ENCODE measurements around the gene SEMA3E.

The SEMA3E gene

DNA sequence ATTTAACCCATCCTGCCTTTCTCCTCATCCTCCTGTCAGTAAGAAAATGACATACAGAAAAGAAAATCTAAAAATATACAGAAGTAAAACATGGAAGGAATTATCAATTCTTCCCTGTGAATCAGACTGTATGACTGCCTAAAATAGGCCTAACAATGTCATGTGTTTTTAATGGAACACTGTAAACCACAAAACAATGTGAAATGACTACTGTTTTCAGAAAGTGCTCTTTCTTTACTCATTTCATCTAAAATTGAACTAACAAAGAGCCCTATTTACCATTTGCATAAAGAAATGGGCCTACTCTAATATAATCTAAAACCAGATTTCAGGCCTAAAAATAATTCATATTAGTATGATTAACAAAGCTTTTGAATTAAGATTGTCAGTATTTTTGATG, 35.7 kb downstream of the SEMA3E start:
- no peak for DNase-seq
- Histone ChIP-seq H3K27ac (ENCODE audit: low read length, poor library complexity, severe bottlenecking) (no peak overlapping the region), H2BK120ac (ENCODE audit: low read depth, low read length) (no peak overlapping the region), H3K18ac (ENCODE audit: low read depth in 1 of 2, low read length in 2 of 2) (no peak overlapping the region), H2AK5ac (ENCODE audit: low read length, severe bottlenecking) (no peak overlapping the region), H3K79me1 (replicated peaks; ENCODE audit: low read length, poor library complexity, severe bottlenecking) (no peaks in the 10 kb centered on the region), H3K27me3 (ENCODE audit: control insufficient read depth in 1 of 2, insufficient read depth in 1 of 2, low read length in 2 of 2) (no peaks in the 10 kb centered on the region), H3K4me3 (ENCODE audit: insufficient read depth in 1 of 2, low read depth in 1 of 2, low read length in 2 of 2) (no peak overlapping the region), H2BK15ac (ENCODE audit: low read depth, poor library complexity, severe bottlenecking) (no peak overlapping the region), H3K4me2 (ENCODE audit: low read length, poor library complexity, severe bottlenecking) (no peak overlapping the region), H3K9ac (ENCODE audit: low read length) (peak overlapping the region; percentile 19), H2AFZ (ENCODE audit: low read depth, low read length) (no peak overlapping the region), H3K4ac (ENCODE audit: low read depth in 1 of 2, low read length in 2 of 2) (no peak overlapping the region), H3K14ac (ENCODE audit: low read length in 2 of 2) (no peak overlapping the region), H3K36me3 (ENCODE audit: control insufficient read depth in 1 of 2, insufficient read depth in 2 of 2, low read depth in 1 of 2, low read length in 2 of 2) (no peaks in the 10 kb centered on the region), H3K23ac (ENCODE audit: low read length in 2 of 2) (no peak overlapping the region), H3K9me3 (ENCODE audit: control insufficient read depth, low read length) (no peaks in the 10 kb centered on the region), H2BK12ac (ENCODE audit: low read length in 2 of 2) (no peak overlapping the region), H4K91ac (ENCODE audit: low read length) (no peak overlapping the region), H2BK5ac (ENCODE audit: low read depth, low read length, poor library complexity, severe bottlenecking) (no peak overlapping the region), H4K8ac (ENCODE audit: low read length) (no peak overlapping the region), H3K4me1 (ENCODE audit: control insufficient read depth, insufficient read depth, low read depth, low read length) (no peaks in the 10 kb centered on the region)

DNA sequence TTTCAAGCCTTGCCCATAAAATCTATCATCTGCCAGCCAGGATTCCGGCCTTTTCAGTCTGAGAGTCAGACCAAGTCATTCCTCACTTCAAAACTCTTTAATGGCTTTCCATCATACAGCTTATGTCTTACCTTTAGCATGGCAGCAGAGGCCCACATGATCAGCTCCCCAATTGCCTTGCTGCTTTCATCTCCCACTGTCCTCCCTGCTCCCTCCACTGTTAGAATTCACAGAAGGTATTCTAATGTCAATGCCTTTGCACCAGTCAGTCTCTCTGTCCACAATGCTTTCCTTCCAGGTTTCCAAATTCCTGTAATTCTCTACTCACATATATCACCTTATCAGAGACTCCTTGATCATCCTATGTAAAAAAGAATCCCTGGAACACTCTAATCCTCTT, 37.2 kb downstream of the SEMA3E start:
- H3K23ac ChIP-seq (ENCODE audit: low read length in 2 of 2) = no peak overlapping the region
- H2BK120ac ChIP-seq (ENCODE audit: low read depth, low read length) = no peak overlapping the region
- H2BK5ac ChIP-seq (ENCODE audit: low read depth, low read length, poor library complexity, severe bottlenecking) = no peak overlapping the region
- no peaks in the 10 kb centered on the region for H3K79me1 ChIP-seq (replicated peaks; ENCODE audit: low read length, poor library complexity, severe bottlenecking)
- H3K27ac ChIP-seq (ENCODE audit: low read length, poor library complexity, severe bottlenecking) = no peak overlapping the region
- no peak overlapping the region for H4K8ac ChIP-seq (ENCODE audit: low read length)
- no peak overlapping the region for H2AK5ac ChIP-seq (ENCODE audit: low read length, severe bottlenecking)
- H3K9me3 ChIP-seq (ENCODE audit: control insufficient read depth, low read length) = no peaks in the 10 kb centered on the region
- H3K4me1 ChIP-seq (ENCODE audit: control insufficient read depth, insufficient read depth, low read depth, low read length) = no peaks in the 10 kb centered on the region
- no peak overlapping the region for H3K14ac ChIP-seq (ENCODE audit: low read length in 2 of 2)
- no peak overlapping the region for H2BK12ac ChIP-seq (ENCODE audit: low read length in 2 of 2)
- no peak overlapping the region for H3K4me2 ChIP-seq (ENCODE audit: low read length, poor library complexity, severe bottlenecking)
- H2BK15ac ChIP-seq (ENCODE audit: low read depth, poor library complexity, severe bottlenecking) = no peak overlapping the region
- no peak overlapping the region for H3K9ac ChIP-seq (ENCODE audit: low read length)
- no peak overlapping the region for H2AFZ ChIP-seq (ENCODE audit: low read depth, low read length)
- no peak overlapping the region for H4K91ac ChIP-seq (ENCODE audit: low read length)
- no peaks in the 10 kb centered on the region for H3K27me3 ChIP-seq (ENCODE audit: control insufficient read depth in 1 of 2, insufficient read depth in 1 of 2, low read length in 2 of 2)
- H3K18ac ChIP-seq (ENCODE audit: low read depth in 1 of 2, low read length in 2 of 2) = no peak overlapping the region
- 95% methylated on average over 1 of the region's 1 CpG for WGBS
- no peaks in the 10 kb centered on the region for H3K36me3 ChIP-seq (ENCODE audit: control insufficient read depth in 1 of 2, insufficient read depth in 2 of 2, low read depth in 1 of 2, low read length in 2 of 2)
- H3K4me3 ChIP-seq (ENCODE audit: insufficient read depth in 1 of 2, low read depth in 1 of 2, low read length in 2 of 2) = no peak overlapping the region
- no peak for DNase-seq
- H3K4ac ChIP-seq (ENCODE audit: low read depth in 1 of 2, low read length in 2 of 2) = no peak overlapping the region

DNA sequence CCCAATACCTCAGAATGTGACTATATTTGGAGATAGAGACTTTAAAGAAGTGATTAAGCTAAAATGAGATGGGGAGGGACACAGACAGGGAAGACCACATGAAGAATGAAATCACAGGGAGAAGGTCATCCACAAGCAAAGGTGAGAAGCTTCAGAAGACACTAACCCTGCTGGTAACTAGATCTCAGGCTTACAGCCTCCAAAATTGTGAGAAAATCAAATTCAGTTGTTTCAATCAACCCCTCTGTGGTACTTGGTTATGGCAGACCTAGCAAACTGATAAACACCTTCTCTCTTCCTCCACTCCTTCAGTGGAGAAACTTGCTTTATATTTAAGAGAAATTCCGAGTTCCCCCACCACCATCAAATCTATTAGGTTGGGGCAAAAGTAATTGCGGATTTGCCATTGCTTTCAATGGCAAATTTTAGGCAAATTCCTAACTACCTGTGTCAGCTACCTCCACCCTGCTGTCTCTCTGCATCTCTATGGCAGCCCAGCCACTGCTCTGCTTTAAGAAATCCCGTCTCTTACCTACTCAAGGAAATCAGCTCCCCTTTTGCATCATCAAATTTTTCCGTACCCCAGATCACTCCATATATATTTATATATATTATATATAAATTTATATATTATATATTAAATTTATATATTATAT, 38.2 kb downstream of the SEMA3E start:
- no peak overlapping the region for H2BK5ac ChIP-seq (ENCODE audit: low read depth, low read length, poor library complexity, severe bottlenecking)
- H2AK5ac ChIP-seq (ENCODE audit: low read length, severe bottlenecking) = no peak overlapping the region
- H2BK15ac ChIP-seq (ENCODE audit: low read depth, poor library complexity, severe bottlenecking) = no peak overlapping the region
- H3K14ac ChIP-seq (ENCODE audit: low read length in 2 of 2) = no peak overlapping the region
- H3K4ac ChIP-seq (ENCODE audit: low read depth in 1 of 2, low read length in 2 of 2) = no peak overlapping the region
- H3K4me2 ChIP-seq (ENCODE audit: low read length, poor library complexity, severe bottlenecking) = no peak overlapping the region
- H3K9me3 ChIP-seq (ENCODE audit: control insufficient read depth, low read length) = no peaks in the 10 kb centered on the region
- no peak overlapping the region for H2BK120ac ChIP-seq (ENCODE audit: low read depth, low read length)
- no peak overlapping the region for H2BK12ac ChIP-seq (ENCODE audit: low read length in 2 of 2)
- H3K23ac ChIP-seq (ENCODE audit: low read length in 2 of 2) = no peak overlapping the region
- 65% methylated on average over 3 of the region's 4 CpGs for WGBS
- no peak overlapping the region for H4K91ac ChIP-seq (ENCODE audit: low read length)
- no peak overlapping the region for H3K18ac ChIP-seq (ENCODE audit: low read depth in 1 of 2, low read length in 2 of 2)
- no peak overlapping the region for H3K9ac ChIP-seq (ENCODE audit: low read length)
- no peak overlapping the region for H3K4me3 ChIP-seq (ENCODE audit: insufficient read depth in 1 of 2, low read depth in 1 of 2, low read length in 2 of 2)
- no peaks in the 10 kb centered on the region for H3K4me1 ChIP-seq (ENCODE audit: control insufficient read depth, insufficient read depth, low read depth, low read length)
- H2AFZ ChIP-seq (ENCODE audit: low read depth, low read length) = no peak overlapping the region
- no peak overlapping the region for H3K27ac ChIP-seq (ENCODE audit: low read length, poor library complexity, severe bottlenecking)
- H4K8ac ChIP-seq (ENCODE audit: low read length) = no peak overlapping the region
- no peaks in the 10 kb centered on the region for H3K27me3 ChIP-seq (ENCODE audit: control insufficient read depth in 1 of 2, insufficient read depth in 1 of 2, low read length in 2 of 2)
- no peaks in the 10 kb centered on the region for H3K79me1 ChIP-seq (replicated peaks; ENCODE audit: low read length, poor library complexity, severe bottlenecking)
- DNase-seq = no peak
- no peaks in the 10 kb centered on the region for H3K36me3 ChIP-seq (ENCODE audit: control insufficient read depth in 1 of 2, insufficient read depth in 2 of 2, low read depth in 1 of 2, low read length in 2 of 2)

DNA sequence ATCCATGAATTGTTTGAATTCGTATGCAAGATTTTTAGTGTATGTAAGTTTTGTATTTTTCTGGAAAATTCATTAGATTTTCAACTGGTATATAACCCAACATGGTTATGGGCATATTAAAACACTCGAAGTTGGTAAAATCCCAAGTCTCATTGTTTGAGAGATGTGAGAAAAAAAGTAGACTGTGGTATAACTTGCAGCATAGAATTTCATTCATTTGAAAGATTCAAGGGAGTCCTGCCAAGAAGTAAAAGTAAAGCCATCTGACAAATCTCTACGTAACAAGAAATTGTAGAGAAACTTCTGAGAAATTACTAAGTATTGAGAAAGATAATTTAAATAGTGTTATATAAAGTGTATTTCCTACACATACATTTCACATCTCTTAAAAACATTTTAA, 40.2 kb downstream of the SEMA3E start:
- no peaks in the 10 kb centered on the region for H3K4me1 ChIP-seq (ENCODE audit: control insufficient read depth, insufficient read depth, low read depth, low read length)
- H2BK120ac ChIP-seq (ENCODE audit: low read depth, low read length) = no peak overlapping the region
- H3K14ac ChIP-seq (ENCODE audit: low read length in 2 of 2) = no peak overlapping the region
- H2BK5ac ChIP-seq (ENCODE audit: low read depth, low read length, poor library complexity, severe bottlenecking) = no peak overlapping the region
- no peak for DNase-seq
- no peak overlapping the region for H2AK5ac ChIP-seq (ENCODE audit: low read length, severe bottlenecking)
- WGBS = 88% methylated on average over 2 of the region's 3 CpGs
- H3K27me3 ChIP-seq (ENCODE audit: control insufficient read depth in 1 of 2, insufficient read depth in 1 of 2, low read length in 2 of 2) = no peaks in the 10 kb centered on the region
- no peak overlapping the region for H3K4me2 ChIP-seq (ENCODE audit: low read length, poor library complexity, severe bottlenecking)
- no peak overlapping the region for H4K91ac ChIP-seq (ENCODE audit: low read length)
- no peak overlapping the region for H3K23ac ChIP-seq (ENCODE audit: low read length in 2 of 2)
- H3K18ac ChIP-seq (ENCODE audit: low read depth in 1 of 2, low read length in 2 of 2) = no peak overlapping the region
- H3K9me3 ChIP-seq (ENCODE audit: control insufficient read depth, low read length) = no peaks in the 10 kb centered on the region
- H3K79me1 ChIP-seq (replicated peaks; ENCODE audit: low read length, poor library complexity, severe bottlenecking) = no peaks in the 10 kb centered on the region
- H2BK15ac ChIP-seq (ENCODE audit: low read depth, poor library complexity, severe bottlenecking) = no peak overlapping the region
- H3K36me3 ChIP-seq (ENCODE audit: control insufficient read depth in 1 of 2, insufficient read depth in 2 of 2, low read depth in 1 of 2, low read length in 2 of 2) = no peaks in the 10 kb centered on the region
- H3K4me3 ChIP-seq (ENCODE audit: insufficient read depth in 1 of 2, low read depth in 1 of 2, low read length in 2 of 2) = no peak overlapping the region
- H3K4ac ChIP-seq (ENCODE audit: low read depth in 1 of 2, low read length in 2 of 2) = no peak overlapping the region
- H3K27ac ChIP-seq (ENCODE audit: low read length, poor library complexity, severe bottlenecking) = no peak overlapping the region
- H3K9ac ChIP-seq (ENCODE audit: low read length) = no peak overlapping the region
- H4K8ac ChIP-seq (ENCODE audit: low read length) = no peak overlapping the region
- H2AFZ ChIP-seq (ENCODE audit: low read depth, low read length) = no peak overlapping the region
- H2BK12ac ChIP-seq (ENCODE audit: low read length in 2 of 2) = no peak overlapping the region

Data from mesenchymal stem cell (in vitro differentiated cells and primary cell).